GM21576 (cell line): ENCODE data around the gene MTFR1L.

Experiments
- ATAC-seq: cut with Tn5 transposase; IDR thresholded peaks from one replicate; pipeline ENCODE4 v1.9.1; 2021; ENCODE audit warnings: mild to moderate bottlenecking, moderate library complexity; ENCODE audit not compliant: unreplicated experiment

MTFR1L gene

GRCh38 chr1:25875856-25876692 lies 56.3 kb downstream of the MTFR1L start:
- peak; percentile 13 for ATAC-seq

DNA sequence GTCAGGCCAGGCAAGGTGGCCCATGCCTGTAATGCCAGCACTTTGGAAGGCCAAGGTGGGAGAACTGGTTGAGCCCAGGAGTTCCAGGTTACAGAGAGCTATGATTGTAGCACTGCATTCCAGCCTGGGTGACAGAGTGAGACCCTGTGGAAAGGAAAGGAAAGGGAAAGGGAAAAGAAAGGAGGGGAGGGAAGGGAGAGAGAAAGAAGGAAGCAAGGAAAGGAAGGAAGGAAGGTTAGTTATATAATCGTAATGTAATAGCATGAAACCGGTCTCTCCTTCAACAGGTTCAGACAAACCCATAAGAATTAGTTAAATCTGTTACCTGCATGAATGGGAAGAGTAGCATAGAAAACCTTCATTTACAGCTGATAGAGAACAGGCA lies 56.9 kb downstream of the MTFR1L start:
- ATAC-seq, result no peak

DNA sequence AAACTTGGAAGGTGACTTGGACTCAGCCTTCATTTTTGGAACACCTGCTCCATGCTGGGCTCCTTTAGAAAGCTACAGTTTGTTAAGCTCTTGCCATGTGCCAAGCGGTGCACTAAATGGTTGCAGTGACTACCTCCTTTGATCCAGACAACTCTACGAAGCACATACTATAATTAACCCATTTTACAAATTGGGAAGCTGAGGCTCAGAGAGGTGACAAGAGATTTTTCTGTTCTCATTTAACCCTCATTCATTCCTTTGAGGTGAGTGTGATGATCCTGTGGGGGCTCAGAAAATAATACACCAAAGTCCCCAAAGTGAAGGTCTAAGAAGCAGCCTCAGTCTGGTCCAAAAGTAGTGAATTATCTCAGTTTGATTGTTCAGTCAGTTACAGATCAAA lies 57.4 kb downstream of the MTFR1L start:
- ATAC-seq, result no peak

DNA sequence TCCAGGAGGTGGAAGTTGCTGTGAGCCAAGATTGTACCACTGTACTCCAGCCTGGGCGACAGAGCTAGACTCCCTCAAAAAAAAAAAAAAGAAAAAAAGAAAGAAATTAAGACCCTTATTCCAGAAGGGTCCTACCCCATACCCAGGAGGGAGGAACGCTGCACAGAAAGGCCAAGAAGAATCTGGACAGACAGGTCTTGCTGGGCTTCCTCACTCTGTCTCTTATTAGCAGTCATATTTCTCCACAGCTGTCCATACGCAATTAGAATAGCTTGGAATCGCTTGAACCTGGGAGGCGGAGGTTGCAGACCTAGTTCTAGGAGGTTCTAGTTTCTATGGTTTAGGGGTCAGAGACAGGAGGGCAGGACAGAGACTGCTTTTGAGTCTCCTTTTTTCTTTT lies 58.9 kb downstream of the MTFR1L start:
- ATAC-seq, result no peak

DNA sequence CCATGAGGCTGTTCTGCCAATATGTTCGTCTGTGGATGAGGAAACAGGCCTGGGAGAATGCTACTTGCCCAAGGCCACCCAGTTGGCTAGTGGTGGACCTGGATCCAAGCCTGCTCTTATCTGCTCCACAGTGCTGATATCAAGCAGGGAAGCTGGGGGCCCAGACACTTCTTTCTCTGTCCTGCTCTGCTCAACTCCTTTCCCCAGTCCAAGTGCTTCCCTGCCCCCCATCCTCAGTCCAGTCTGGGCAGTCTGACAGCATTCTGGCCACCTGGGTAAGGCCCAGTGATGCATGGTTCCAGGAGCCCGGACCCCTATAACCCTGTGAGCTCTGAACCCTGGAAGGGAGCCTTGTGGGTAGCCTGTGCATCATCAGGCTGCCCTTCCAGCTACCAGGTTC lies 59.9 kb downstream of the MTFR1L start:
- no peak for ATAC-seq

DNA sequence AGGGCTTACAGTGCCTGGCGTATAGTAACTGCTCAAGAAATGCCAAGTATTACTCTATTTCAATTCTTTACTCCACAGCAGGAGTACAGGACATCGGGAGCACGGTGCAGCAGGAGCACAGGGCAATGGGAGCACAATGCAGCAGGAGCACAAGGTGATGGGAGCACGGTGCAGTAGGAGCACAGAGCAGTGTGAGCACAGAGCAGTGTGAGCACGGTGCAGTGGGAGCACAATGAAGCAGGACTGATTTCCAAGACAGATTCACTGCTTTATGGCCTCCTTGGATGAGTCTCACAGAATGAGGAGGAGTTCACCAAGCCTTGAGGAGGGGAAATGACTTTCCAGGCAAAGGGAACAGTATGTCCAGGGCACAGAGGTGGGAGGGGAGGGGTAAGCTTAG lies 60.8 kb downstream of the MTFR1L start:
- ATAC-seq, result no peak

DNA sequence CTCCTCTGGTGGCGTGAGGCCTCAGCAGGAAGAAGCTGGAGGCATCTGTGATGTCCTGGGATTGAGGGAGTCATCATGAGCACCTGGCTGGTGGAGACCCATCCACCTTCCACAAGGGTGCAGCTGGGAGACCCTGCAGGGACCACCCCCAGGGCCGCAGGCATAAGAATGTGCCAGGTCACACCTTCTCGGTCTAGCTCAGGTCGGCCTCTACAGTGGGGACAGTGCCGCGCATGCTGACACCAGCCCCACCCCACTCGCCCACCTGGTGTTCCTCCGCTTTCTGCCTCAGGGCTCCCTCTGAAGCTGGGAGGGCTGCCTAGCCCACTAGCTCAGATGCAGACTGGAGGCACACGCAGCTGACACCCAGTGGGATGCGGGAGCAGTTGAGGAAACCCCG lies 61.5 kb downstream of the MTFR1L start:
- no peak for ATAC-seq
